ENCODE data around the gene VSIG4. TPM values are rescaled to one million over a fixed set of nuclear protein-coding genes. Genes with fewer than 3 reads are reported as not detected.
"Not testable (repeated sequence)": the region's sequence is repeated elsewhere in the genome, so short reads cannot be mapped to it uniquely, and the experiment has no call there.

VSIG4 gene, protein sequence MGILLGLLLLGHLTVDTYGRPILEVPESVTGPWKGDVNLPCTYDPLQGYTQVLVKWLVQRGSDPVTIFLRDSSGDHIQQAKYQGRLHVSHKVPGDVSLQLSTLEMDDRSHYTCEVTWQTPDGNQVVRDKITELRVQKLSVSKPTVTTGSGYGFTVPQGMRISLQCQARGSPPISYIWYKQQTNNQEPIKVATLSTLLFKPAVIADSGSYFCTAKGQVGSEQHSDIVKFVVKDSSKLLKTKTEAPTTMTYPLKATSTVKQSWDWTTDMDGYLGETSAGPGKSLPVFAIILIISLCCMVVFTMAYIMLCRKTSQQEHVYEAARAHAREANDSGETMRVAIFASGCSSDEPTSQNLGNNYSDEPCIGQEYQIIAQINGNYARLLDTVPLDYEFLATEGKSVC
- not detected in 2 replicates for total RNA-seq

GRCh38 chrX:66039944-66040343 is at the start of gene VSIG4:
Gene VSIG4 (minus strand): TSS chrX:66040080. CDS start chrX:66039998, 82 bp downstream.
- no peak for DNase-seq

DNA sequence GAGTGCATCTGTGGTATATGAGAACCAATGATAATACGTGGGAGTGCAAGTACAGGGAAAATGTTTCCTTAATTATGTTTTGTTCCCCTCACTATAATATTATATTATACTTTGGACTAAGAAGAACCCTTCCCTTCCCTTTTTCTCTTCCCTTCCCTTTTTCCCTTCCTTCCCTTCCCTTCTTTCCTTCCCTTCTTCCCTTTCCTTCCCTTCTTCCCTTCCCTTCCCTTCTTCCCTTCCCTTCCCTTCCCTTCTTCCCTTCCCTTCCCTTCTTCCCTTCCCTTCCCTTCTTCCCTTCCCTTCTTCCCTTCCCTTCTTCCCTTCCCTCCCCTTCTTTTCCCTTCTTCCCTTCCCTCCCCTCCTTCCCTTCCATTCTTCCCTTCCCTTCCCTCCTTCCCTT is 36.9 kb upstream of the VSIG4 start:
- DNase-seq = no peak

- no peak for DNase-seq
Observed at GRCh38 chrX:66074920-66075879, 35.3 kb upstream of the VSIG4 start.

DNA sequence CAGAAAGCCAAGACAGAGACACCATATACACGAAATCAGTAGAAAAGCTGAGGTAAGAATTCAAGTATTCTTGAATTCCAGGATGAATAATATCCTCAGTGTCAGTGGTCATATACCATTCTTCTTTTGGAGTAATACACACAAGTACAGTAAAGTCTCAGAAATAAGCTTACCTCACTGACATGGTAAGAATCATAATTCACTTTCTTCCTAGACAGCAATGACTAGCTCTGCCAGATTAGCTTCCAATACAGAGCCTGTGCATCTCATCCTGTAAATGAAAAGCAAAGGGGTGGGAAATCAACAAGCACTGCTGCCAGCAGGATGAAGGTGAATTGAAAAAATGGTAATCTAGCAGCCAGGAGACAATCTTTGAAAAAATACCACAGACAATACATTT is 31.2 kb upstream of the VSIG4 start:
- no peak for DNase-seq

DNA sequence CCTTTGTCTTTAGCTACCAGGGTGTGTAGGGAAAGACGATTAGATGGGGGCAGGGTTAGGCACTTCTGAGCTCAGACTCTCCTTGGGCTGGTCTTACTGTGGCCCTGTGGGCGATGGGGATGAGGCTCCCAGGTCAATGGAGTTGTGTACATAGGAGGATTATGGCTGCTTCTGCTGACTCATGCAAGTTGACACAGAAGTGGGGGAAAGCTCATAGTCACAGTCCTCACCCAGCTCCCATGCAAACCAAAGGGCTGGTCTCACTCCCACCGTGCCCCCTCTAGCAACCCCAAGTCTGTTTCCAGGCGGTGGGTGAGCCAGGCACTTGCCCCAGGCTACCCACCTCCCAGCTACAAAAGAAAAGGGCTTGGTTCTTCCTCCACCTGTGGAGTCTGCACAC is 24.4 kb upstream of the VSIG4 start:
- DNase-seq = no peak

DNA sequence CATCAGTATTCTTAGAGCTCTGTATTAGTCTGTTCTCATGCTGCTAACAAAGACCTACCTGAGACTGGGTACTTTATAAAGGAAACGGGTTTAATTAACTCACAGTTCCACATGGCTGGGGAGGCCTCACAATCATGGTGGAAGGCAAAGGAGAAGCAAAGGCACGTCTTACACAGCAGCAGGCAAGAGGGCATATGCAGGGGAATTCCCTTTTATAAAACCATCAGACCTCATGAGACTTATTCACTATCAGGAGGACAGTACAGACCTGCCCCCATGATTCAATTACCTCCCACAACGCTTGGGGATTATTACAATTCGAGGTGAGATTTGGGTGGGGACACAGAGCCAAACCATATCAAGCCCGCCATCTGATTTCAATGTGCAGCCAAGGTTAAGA is 17.1 kb upstream of the VSIG4 start:
- DNase-seq = not testable (repeated sequence)

GRCh38 chrX:66054978-66055377 is 15.1 kb upstream of the VSIG4 start:
- DNase-seq = no peak

GRCh38 chrX:66053414-66053813 is 13.5 kb upstream of the VSIG4 start:
- DNase-seq = no peak

DNA sequence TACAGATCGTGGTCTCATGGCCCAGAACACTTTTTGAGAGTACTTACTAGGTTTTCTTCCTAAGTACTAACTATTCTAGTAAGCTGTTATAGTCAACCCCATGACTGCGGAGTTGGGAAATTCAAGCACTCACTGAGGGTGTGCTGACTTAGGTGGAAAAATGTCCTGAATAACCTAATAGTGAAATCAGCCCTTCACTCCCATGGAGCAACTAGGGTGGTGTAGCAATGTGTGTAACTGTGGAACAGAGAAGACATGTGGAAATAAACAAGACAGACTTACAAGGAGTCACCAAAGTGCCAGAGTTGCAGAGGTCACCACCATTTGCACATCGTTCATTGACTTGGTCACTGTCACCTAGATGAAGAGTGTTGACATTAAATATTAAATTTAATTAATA is 12.1 kb upstream of the VSIG4 start:
- DNase-seq = no peak

DNA sequence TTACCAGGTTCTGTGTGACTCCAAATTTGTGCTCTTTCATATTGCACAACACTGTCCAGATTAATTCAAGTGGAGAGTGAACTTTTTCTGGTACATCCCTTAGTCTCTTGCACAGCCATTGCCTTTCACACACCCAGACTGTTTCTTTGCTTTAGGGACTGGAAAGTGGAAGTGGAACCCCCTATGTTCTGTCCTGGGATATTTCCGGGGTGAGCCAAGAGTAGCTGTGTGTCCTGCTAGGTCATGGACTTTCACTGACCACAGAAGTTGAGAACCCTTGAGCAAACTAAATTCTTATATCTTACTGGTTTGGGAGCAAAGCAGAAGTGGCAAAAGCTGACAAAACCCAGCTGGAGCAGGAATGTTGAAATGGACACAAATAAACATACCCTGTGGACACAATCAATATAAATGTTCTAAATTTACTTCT is 10.3 kb upstream of the VSIG4 start:
- DNase-seq = no peak

DNA sequence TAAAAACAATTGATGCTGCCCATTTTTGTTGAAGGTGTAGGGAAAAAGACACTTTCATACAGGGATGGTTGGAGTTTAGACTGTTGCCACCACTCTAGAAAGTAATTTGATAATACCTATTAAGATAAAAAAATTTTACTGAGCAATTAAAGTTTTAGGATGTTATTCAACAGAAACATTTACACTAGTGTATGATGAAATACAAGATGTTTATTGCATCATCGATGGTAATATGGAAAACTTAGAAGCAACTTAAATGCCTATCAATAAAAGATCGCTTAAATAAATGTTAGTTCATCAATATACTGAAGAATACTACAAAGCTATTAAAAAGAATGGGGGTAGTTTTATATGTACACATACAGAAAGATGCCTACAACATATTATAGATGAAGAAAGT is 9.2 kb upstream of the VSIG4 start:
- no peak for DNase-seq

DNA sequence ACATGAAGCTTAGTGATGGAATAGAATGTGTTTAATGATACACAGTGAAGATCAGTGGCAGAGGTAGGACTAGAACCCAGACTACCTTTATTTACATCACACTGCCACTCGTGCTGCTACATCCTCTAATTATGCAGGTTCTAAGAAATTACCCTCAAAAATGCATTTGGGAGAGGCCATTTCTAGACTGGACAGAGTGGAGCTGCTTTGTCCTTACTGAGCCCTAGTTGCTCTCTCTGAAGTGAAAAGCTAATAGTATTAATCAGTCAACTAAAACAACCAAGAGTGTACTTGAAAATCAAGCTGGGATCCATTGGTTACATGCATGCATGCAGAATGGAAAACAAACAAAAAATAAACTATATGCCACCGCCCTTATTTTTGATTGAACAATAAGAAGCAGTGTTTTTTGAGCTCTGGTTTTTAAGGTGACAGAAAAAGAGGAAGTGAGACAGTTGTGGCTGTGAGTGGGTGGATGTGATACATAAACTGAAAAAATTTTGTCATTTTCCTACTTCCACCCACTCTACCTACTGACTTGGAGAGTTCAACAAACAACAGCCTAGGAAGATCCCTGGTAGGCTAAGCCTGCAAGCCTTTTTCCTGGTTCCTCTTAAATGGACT is 6.8 kb upstream of the VSIG4 start:
- DNase-seq = no peak

DNA sequence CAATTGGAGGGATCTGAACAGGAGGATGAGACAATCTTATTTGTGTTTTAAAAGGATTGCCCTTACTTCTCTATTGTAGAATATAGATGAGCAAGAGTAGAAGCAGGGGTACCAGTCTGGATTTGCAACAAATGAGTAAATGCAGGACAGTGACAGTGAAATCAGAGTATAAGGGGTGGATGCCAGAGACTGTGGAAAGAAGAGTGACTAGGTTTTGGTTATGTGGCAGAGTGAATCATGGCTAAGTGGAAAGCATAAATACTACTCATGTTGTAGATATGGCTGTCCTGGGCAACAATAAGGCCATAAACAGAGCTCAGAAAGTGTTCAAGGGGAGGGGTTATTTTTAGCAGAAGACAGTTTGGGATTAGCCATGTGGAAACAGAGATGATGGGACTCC is 6.0 kb upstream of the VSIG4 start:
- no peak for DNase-seq

DNA sequence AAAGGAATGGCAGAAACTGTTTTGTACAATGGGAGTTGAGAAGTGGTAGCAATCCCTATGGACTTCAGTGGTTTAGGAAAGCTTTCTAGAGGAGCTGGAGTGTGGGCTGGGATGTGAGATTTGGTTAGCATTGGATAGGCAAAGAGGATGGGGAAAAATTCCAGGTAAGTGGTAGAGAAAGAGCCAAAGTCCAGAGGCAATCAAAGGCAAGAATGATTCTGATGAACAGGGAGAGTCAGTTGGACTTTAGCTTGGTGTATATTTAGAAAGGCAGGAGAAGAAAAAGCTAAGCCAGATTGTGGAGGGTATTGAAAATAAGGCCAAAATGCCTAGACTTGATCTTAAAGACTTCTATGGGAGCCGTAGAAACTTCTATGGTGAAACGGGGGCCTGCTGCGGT is 3.7 kb upstream of the VSIG4 start:
- no peak for DNase-seq

- DNase-seq = no peak
Observed at GRCh38 chrX:66042307-66043077, 2.6 kb upstream of the VSIG4 start.

DNA sequence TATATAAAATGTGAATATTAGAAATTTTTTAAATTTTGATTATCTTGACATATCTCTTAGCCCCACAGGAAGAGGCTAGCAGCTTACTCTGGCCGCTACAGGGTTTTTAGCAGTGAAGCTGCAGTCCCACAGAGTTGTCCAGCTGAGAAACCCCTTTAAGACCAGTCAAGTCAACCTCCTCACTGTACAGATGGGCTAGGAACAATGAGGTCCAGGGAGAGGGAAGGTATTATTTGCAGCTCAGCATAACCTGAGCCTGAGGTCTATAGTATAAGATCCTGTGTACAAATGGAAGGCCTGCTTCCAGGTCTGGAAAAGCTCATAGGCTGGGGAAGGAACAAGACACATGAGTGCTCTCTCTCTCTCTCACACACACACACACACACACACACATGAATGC is 1.8 kb downstream of the VSIG4 start:
- no peak for DNase-seq

DNA sequence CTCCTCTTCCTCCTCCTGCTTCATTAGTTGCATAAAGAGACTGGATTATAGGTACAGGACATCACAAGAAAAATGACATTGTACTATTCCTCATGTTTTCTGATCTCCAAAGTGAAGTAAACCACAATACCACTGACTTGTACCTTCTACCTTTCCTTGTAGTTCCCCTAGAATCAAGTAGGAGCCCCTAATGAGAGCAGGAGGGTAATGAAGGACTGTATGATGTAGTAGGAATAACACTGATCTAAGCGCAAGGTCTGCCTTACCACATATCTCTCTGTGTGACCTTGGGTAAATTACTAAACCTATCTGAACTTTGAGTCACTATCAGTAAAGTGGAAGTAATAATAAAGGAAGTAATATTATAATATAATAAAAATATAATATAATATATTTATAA is 3.6 kb downstream of the VSIG4 start:
- no peak for DNase-seq

DNA sequence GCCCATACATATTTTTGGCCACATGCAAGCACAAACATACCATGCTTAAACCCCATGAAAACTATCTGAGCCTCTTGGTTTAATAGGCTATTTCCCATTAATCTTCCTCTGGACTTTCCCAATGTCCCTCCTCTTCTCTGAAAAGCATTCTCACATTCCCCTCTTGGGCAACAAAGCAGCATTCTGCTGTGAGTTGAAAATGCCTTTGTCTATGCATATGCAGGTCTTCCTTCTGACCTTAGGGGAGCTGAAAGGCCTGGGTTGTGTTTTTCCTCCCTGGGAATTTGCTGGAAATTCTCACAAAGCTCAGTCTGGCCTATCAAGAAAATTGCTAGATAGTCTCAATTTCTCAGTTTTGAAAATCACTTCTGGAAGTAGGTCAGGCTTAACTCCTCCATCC is 4.2 kb downstream of the VSIG4 start:
- DNase-seq = no peak

DNA sequence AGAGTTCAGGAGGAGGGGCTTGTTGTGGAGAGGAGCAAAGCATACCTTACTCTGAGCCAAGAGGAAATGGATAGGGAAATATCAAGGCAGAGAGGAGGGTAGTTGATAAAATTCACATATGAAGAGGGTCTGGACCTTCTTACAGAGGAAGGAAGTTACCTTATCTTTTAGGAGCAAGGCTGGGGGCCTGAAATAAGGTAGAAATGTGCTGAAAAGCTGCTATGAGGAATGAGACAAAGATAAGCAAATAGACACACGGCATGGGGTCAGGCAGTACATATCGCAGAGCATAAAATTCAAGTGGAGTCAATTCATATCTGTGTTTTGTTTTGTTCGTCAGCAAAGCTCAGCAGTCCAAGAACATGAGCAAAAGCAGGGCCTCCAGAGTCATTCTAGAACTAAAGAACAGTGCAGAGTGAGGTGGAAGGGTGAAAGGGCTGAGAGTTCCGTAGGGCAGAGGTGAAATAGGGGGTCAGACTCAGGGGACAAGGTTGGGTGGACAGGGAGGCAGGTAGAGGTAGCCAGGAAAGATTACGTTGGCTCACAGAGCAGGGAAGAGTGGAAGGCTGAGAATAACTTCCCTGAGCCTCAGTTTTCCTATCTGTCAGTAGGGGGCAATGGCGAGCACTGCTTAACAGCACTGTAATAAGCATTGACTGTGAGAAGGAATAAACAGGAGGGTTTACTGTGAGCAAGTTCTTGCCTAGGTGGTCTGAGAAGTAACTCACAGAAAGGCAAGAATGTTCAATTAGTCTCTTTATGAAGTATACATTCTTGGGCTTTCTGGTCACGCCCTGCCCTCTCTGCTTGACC is 9.2 kb downstream of the VSIG4 start:
- peak; percentile 29 for DNase-seq

DNA sequence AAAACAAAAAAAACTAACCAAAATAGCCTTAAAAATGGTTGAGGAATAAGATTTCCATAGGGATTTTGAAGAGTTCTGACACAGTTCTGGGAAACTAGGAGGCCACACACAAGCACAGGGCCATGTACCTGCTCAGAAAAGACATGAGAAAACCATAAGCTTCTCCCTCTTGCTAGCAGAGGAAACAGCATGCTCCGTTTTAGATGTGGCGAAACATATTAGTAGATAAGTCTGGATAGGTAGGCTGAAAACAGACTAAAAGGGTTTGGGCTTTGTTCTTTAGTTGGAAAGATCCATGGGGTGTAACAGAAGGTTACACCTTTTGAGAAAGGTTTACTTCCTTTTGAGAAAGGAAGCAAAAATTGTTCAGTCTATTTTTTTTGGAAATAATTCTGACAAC is 10.9 kb downstream of the VSIG4 start:
- no peak for DNase-seq

DNA sequence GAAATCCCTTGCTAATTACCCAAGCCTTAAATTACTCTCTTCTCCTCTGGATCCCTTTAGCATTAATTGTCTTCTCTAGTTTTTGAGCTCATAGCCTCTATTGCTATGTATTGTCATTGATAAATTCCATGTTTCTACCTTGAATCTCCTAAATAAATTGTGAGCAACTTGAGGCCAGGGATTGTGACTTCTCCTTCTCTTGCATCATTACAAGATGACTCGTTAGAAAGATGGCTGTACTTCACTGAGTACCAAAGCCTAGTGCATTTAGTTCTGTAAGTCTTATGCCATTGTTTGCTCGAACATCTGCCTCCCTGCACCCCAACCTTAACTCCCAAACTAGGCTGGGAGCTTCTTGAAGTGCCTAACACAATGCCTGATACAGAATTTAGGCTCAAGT is 15.3 kb downstream of the VSIG4 start:
- DNase-seq = no peak

DNA sequence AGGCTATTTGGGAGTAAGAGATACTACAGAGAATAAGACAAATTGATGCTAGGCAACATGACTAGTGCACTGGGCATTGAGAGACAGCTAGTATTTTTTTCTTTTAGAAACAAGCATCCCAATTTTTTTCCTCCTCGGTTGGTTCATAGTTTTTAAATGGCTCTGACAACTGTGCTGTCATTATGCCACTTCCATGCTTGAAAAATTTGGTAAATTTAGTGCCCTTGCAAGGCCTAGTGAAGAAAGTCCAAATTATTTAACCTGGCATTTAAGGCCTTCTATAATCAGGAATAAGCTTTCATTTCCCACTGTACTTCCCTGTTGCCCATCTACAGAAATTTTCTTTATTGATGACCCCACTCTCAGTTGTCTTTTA is 15.8 kb downstream of the VSIG4 start:
- no peak for DNase-seq

Data from dermis blood vessel endothelial cell (primary cell).